NK-92 treated with Interleukin-12 subunit alpha and Interleukin-12 subunit beta, amount 100 ng/mL, for 24 hours (cell line): ENCODE data around the gene ITIH6.
A peak's percentile ranks its signal among the peaks of the same experiment; 100 is the strongest.
"Not testable (repeated sequence)": the region's sequence is repeated elsewhere in the genome, so short reads cannot be mapped to it uniquely, and the experiment has no call there.

Experiments
- DNase-seq: peaks from one replicate; lab custom pipeline; 2025; lab: John Stamatoyannopoulos, UW

Gene ITIH6

GRCh38 chrX:54798137-54798536 lies at the start of gene ITIH6:
Gene ITIH6 (minus strand): TSS chrX:54798255. CDS start chrX:54798210, 45 bp downstream.
- DNase-seq = no peak

GRCh38 chrX:54847700-54848099 lies 49.6 kb upstream of the ITIH6 start:
- not testable (repeated sequence) for DNase-seq

GRCh38 chrX:54843050-54843449 lies 45.0 kb upstream of the ITIH6 start:
- DNase-seq = no peak

GRCh38 chrX:54842607-54843006 lies 44.6 kb upstream of the ITIH6 start:
- DNase-seq = no peak

- DNase-seq = not testable (repeated sequence)
Measured at GRCh38 chrX:54841184-54841874, 43.3 kb upstream of the ITIH6 start.

- DNase-seq = no peak
Measured at GRCh38 chrX:54838583-54838982, 40.5 kb upstream of the ITIH6 start.

GRCh38 chrX:54826598-54826997 lies 28.5 kb upstream of the ITIH6 start:
- DNase-seq = no peak

GRCh38 chrX:54825716-54826438 lies 27.8 kb upstream of the ITIH6 start:
- DNase-seq = no peak

GRCh38 chrX:54824722-54825121 lies 26.7 kb upstream of the ITIH6 start:
- DNase-seq = no peak

- no peak for DNase-seq
Measured at GRCh38 chrX:54824195-54824594, 26.1 kb upstream of the ITIH6 start.

- DNase-seq = no peak
Measured at GRCh38 chrX:54821310-54821709, 23.3 kb upstream of the ITIH6 start.

GRCh38 chrX:54820737-54821136 lies 22.7 kb upstream of the ITIH6 start:
- DNase-seq = no peak

- no peak for DNase-seq
Measured at GRCh38 chrX:54819201-54819600, 21.1 kb upstream of the ITIH6 start.

GRCh38 chrX:54818221-54818620 lies 20.2 kb upstream of the ITIH6 start:
- DNase-seq = no peak

GRCh38 chrX:54817220-54817820 lies 19.3 kb upstream of the ITIH6 start:
- DNase-seq = no peak

GRCh38 chrX:54812306-54812705 lies 14.3 kb upstream of the ITIH6 start:
- no peak for DNase-seq

GRCh38 chrX:54811301-54811885 lies 13.3 kb upstream of the ITIH6 start:
- DNase-seq = no peak

- no peak for DNase-seq
Measured at GRCh38 chrX:54810532-54810931, 12.5 kb upstream of the ITIH6 start.

GRCh38 chrX:54808605-54809483 lies 10.8 kb upstream of the ITIH6 start:
- DNase-seq = peak; percentile 91

- peak; percentile 13 for DNase-seq
Measured at GRCh38 chrX:54808109-54808604, 10.1 kb upstream of the ITIH6 start.

GRCh38 chrX:54807524-54808108 lies 9.6 kb upstream of the ITIH6 start, which contains the start of gene MAGED2:
Gene MAGED2 (plus strand): TSS chrX:54807745. CDS start chrX:54809332, 1,587 bp downstream.
- no peak for DNase-seq
